ENCODE results near the gene UBE2S. TPM values are rescaled to one million over a fixed set of nuclear protein-coding genes. Genes with fewer than 3 reads are reported as not detected.
"Not testable (repeated sequence)": the region's sequence is repeated elsewhere in the genome, so short reads cannot be mapped to it uniquely, and the experiment has no call there.

Gene UBE2S
- total and polyA plus RNA-seq, 11 donors = 10.9 to 51.8 (median 27.6) TPM

GRCh38 chr19:55426042-55426441 lies 18.5 kb upstream of the UBE2S start:
- intact Hi-C loops (cut with DNase I) = no loop called here
- 65 to 76% (median 73%) methylated on average over 2 of the region's 2 CpGs for WGBS, 4 donors
- Histone ChIP-seq H3K9me3 (no peaks in the 10 kb centered on the region), H3K27ac (no peak overlapping the region), H3K27me3 (peaks cover 0 to 32% (median 9%) of the 10 kb centered on the region in 9 donors), H3K4me3 (no peak overlapping the region), H3K4me1 (no peaks in the 10 kb centered on the region), H3K36me3 (no peaks in the 10 kb centered on the region)
- ATAC-seq (no peak), DNase-seq (no peak)
- TF ChIP-seq CTCF (IDR thresholded peaks at IDR 0.05) (no peak), POLR2A (IDR thresholded peaks at IDR 0.05) (no peak)

- Histone ChIP-seq H3K27ac (no peak overlapping the region), H3K27me3 (peaks cover 0 to 22% (median 4%) of the 10 kb centered on the region in 9 donors)
Measured at GRCh38 chr19:55424518-55424917, 16.9 kb upstream of the UBE2S start.

GRCh38 chr19:55423225-55424005 lies 15.8 kb upstream of the UBE2S start:
- Histone ChIP-seq H3K4me1 (no peaks in the 10 kb centered on the region), H3K9me3 (no peaks in the 10 kb centered on the region), H3K36me3 (no peaks in the 10 kb centered on the region), H3K27ac (no peak overlapping the region), H3K4me3 (no peak overlapping the region), H3K27me3 (peaks cover 0 to 22% (median under 1%) of the 10 kb centered on the region in 9 donors)
- ATAC-seq (peak in 2 of 4 donors; percentile 31 to 73), DNase-seq (no peak)
- 42 to 64% (median 53%) methylated on average over 13 of the region's 13 CpGs for WGBS, 4 donors
- TF ChIP-seq POLR2A (IDR thresholded peaks at IDR 0.05) (no peak), CTCF (IDR thresholded peaks at IDR 0.05) (no peak)
- intact Hi-C loops (cut with DNase I) = no loop called here

More at GRCh38 chr19:55424518-55424917, 16.9 kb upstream of the UBE2S start:
- Histone ChIP-seq H3K4me1 (no peaks in the 10 kb centered on the region), H3K9me3 (no peaks in the 10 kb centered on the region), H3K4me3 (no peak overlapping the region), H3K36me3 (no peaks in the 10 kb centered on the region)
- 60 to 82% (median 76%) methylated on average over 3 of the region's 3 CpGs for WGBS, 4 donors
- intact Hi-C loops (cut with DNase I) = no loop called here
- ATAC-seq (no peak), DNase-seq (no peak)
- no peak for TF ChIP-seq POLR2A (IDR thresholded peaks at IDR 0.05)
- no peak for TF ChIP-seq CTCF (IDR thresholded peaks at IDR 0.05)

- WGBS, 4 donors = 51 to 63% (median 59%) methylated on average over 4 of the region's 4 CpGs
- H3K4me3 ChIP-seq; ATAC-seq; intact Hi-C loops (cut with DNase I); H3K27ac ChIP-seq; H3K9me3 ChIP-seq; DNase-seq; H3K4me1 ChIP-seq; H3K36me3 ChIP-seq: not testable (repeated sequence)
- peaks cover 0 to 23% (median 0%) of the 10 kb centered on the region in 9 donors for H3K27me3 ChIP-seq
Measured at GRCh38 chr19:55421281-55421680, 13.7 kb upstream of the UBE2S start.

All from heart left ventricle (tissue), 16 donors.